Loucy (cell line): ENCODE data around the gene ZNF407.

ENCODE experiments used
- CTCF ChIP-seq: fragments of 200-600 bp; sonication (generic); conservative IDR thresholded peaks from 2 replicates; pipeline ENCODE4 v1.5.1; 2014; ENCODE audit warnings: mild to moderate bottlenecking, antibody characterized with exemption, low read length
- EZH2phosphoT487 ChIP-seq: fragments of 200-600 bp; IDR thresholded peaks from 2 replicates; pipeline ENCODE4 v1.6.1; 2018; ENCODE audit warnings: antibody characterized with exemption, mild to moderate bottlenecking, moderate library complexity, borderline replicate concordance

- TF ChIP-seq CTCF (no peak), EZH2phosphoT487 (no peak)
These were observed 522 bp upstream of the ZNF407 start for GRCh38 chr18:74597034-74597661.
